ENCODE results near the gene NFE2L3.
"Not testable (repeated sequence)": the region's sequence is repeated elsewhere in the genome, so short reads cannot be mapped to it uniquely, and the experiment has no call there.

The NFE2L3 gene

GRCh38 chr7:26117142-26117807 is 34.7 kb upstream of the NFE2L3 start:
- no peak for TF ChIP-seq CTCF (IDR thresholded peaks at IDR 0.05; ENCODE audit: extremely low read depth, missing control alignments)
- no peak for DNase-seq (ENCODE audit: low spot score)

- no peak for DNase-seq (ENCODE audit: low spot score)
- TF ChIP-seq CTCF (IDR thresholded peaks at IDR 0.05; ENCODE audit: extremely low read depth, missing control alignments) = no peak
These were observed 34.0 kb upstream of the NFE2L3 start for GRCh38 chr7:26117970-26118369.

GRCh38 chr7:26122745-26123144 is 29.3 kb upstream of the NFE2L3 start:
- no peak for TF ChIP-seq CTCF (IDR thresholded peaks at IDR 0.05; ENCODE audit: extremely low read depth, missing control alignments)
- DNase-seq (ENCODE audit: low spot score) = no peak

- DNase-seq (ENCODE audit: low spot score) = not testable (repeated sequence)
These were observed 27.2 kb upstream of the NFE2L3 start for GRCh38 chr7:26124775-26125174.

GRCh38 chr7:26127411-26127810 is 24.6 kb upstream of the NFE2L3 start:
- no peak for TF ChIP-seq CTCF (IDR thresholded peaks at IDR 0.05; ENCODE audit: extremely low read depth, missing control alignments)
- DNase-seq (ENCODE audit: low spot score) = no peak

- DNase-seq (ENCODE audit: low spot score) = no peak
- no peak for TF ChIP-seq CTCF (IDR thresholded peaks at IDR 0.05; ENCODE audit: extremely low read depth, missing control alignments)
These were observed 20.9 kb upstream of the NFE2L3 start for GRCh38 chr7:26131056-26131589.

GRCh38 chr7:26135076-26135475 is 16.9 kb upstream of the NFE2L3 start:
- no peak for DNase-seq (ENCODE audit: low spot score)
- TF ChIP-seq CTCF (IDR thresholded peaks at IDR 0.05; ENCODE audit: extremely low read depth, missing control alignments) = no peak

- DNase-seq (ENCODE audit: low spot score) = no peak
- TF ChIP-seq CTCF (IDR thresholded peaks at IDR 0.05; ENCODE audit: extremely low read depth, missing control alignments) = no peak
These were observed 16.4 kb upstream of the NFE2L3 start for GRCh38 chr7:26135551-26135950.
